Ishikawa (cell line): ENCODE results near the gene MAP3K10.

Experiments
- CREB1 ChIP-seq: IDR thresholded peaks from 2 replicates; pipeline ENCODE4 v1.6.1; 2012; ENCODE audit warnings: low read depth
- EP300 ChIP-seq: IDR thresholded peaks from 2 replicates; pipeline ENCODE4 v1.6.1; 2012; ENCODE audit warnings: borderline replicate concordance
- FOXM1 ChIP-seq: IDR thresholded peaks from 2 replicates; pipeline ENCODE4 v1.6.1; 2012; ENCODE audit warnings: low read depth, borderline replicate concordance
- MAX ChIP-seq: IDR thresholded peaks from 2 replicates; pipeline ENCODE4 v1.6.1; 2012
- NFIC ChIP-seq: IDR thresholded peaks from 2 replicates; pipeline ENCODE4 v1.6.1; 2012
- REST ChIP-seq: IDR thresholded peaks from 2 replicates; pipeline ENCODE4 v1.6.1; 2012; ENCODE audit warnings: low read depth, mild to moderate bottlenecking
- TAF1 ChIP-seq: IDR thresholded peaks from 2 replicates; pipeline ENCODE4 v1.6.1; 2012; ENCODE audit warnings: low read depth, mild to moderate bottlenecking
- TCF12 ChIP-seq: IDR thresholded peaks from 2 replicates; pipeline ENCODE4 v1.6.1; 2012; ENCODE audit warnings: low read depth
- ZBTB7A ChIP-seq: IDR thresholded peaks from 2 replicates; pipeline ENCODE4 v1.6.1; 2012; ENCODE audit warnings: low read depth

GRCh38 chr19:40237791-40238190, 46.6 kb downstream of the MAP3K10 start:
- TF ChIP-seq MAX: no peak
- TF ChIP-seq FOXM1: no peak
- no peak for TF ChIP-seq TAF1
- TF ChIP-seq CREB1: no peak
- no peak for TF ChIP-seq EP300
- no peak for TF ChIP-seq REST
- TF ChIP-seq TCF12: no peak
- no peak for TF ChIP-seq NFIC
- TF ChIP-seq ZBTB7A: no peak
